H1 (cell line): ENCODE results near the gene METTL25B.

Source experiments
- CTCF ChIP-seq, 3 experiments: IDR thresholded peaks; 1 replicate in 2 of 3; 2 replicates in 1 of 3; pipeline versions ENCODE4 v1.5.1 to v1.6.1; 2011; ENCODE audit warnings: low read length in 3 of 3, mild to moderate bottlenecking in 3 of 3, inconsistent platforms in 2 of 3, low read depth in 1 of 3, moderate library complexity in 1 of 3; ENCODE audit not compliant: insufficient read depth in 1 of 3; ENCODE audit errors: control extremely low read depth in 1 of 3
- EGR1 ChIP-seq: IDR thresholded peaks from 2 replicates; pipeline ENCODE4 v1.6.1; 2011; ENCODE audit warnings: low read depth, low read length, borderline replicate concordance
- GABPA ChIP-seq: IDR thresholded peaks from 2 replicates; pipeline ENCODE4 v1.6.1; 2011; ENCODE audit warnings: mild to moderate bottlenecking, low read length, moderate library complexity, borderline replicate concordance; ENCODE audit not compliant: insufficient read depth
- JUN ChIP-seq: IDR thresholded peaks from 2 replicates; pipeline ENCODE4 v1.6.1; 2011; ENCODE audit warnings: low read depth, mild to moderate bottlenecking, improper control_type of control experiment, low read length
- NRF1 ChIP-seq: IDR thresholded peaks from 2 replicates; pipeline ENCODE4 v1.6.1; 2011; ENCODE audit warnings: mild to moderate bottlenecking, low read depth, low read length, improper control_type of control experiment
- TAF1 ChIP-seq: IDR thresholded peaks from 2 replicates; pipeline ENCODE4 v1.6.1; 2011; ENCODE audit warnings: mild to moderate bottlenecking, low read depth, low read length
- YY1 ChIP-seq: IDR thresholded peaks from 2 replicates; pipeline ENCODE4 v1.6.1; 2011; ENCODE audit warnings: low read depth, mild to moderate bottlenecking, low read length

GRCh38 chr1:156781585-156782186, 53.4 kb downstream of the METTL25B start:
- TF ChIP-seq CTCF (IDR thresholded peaks at IDR 0.05; ENCODE audit: control extremely low read depth in 1 of 3, insufficient read depth in 1 of 3, low read depth in 1 of 3, low read length in 3 of 3) = no peak
- TF ChIP-seq NRF1 = no peak
- TF ChIP-seq JUN = no peak
- TF ChIP-seq EGR1 = no peak
- TF ChIP-seq TAF1 = no peak
- no peak for TF ChIP-seq GABPA
- TF ChIP-seq YY1 = no peak
